IPS-18a (cell line): ENCODE measurements around the gene E2F2.
"Not testable (repeated sequence)": the region's sequence is repeated elsewhere in the genome, so short reads cannot be mapped to it uniquely, and the experiment has no call there.

ENCODE experiments used
- H3K27ac ChIP-seq: one replicate; pipeline ENCODE4 v1.5.1; 2013; ENCODE audit warnings: low read length
- H3K27me3 ChIP-seq: one replicate; pipeline ENCODE4 v1.6.1; 2013; ENCODE audit warnings: mild to moderate bottlenecking, low read length; ENCODE audit not compliant: control insufficient read depth, insufficient read depth
- H3K36me3 ChIP-seq: one replicate; pipeline ENCODE4 v1.6.1; 2013; ENCODE audit warnings: low read depth, low read length; ENCODE audit not compliant: control insufficient read depth
- H3K4me1 ChIP-seq: one replicate; pipeline ENCODE4 v1.6.1; 2013; ENCODE audit warnings: low read depth, low read length; ENCODE audit not compliant: control insufficient read depth
- H3K4me3 ChIP-seq: one replicate; pipeline ENCODE4 v1.5.1; 2013; ENCODE audit warnings: low read length
- H3K9ac ChIP-seq: one replicate; pipeline ENCODE4 v1.6.1; 2013; ENCODE audit warnings: mild to moderate bottlenecking, low read length, moderate library complexity
- H3K9me3 ChIP-seq: one replicate; pipeline ENCODE4 v1.6.1; 2013; ENCODE audit warnings: low read depth, low read length; ENCODE audit not compliant: control insufficient read depth

E2F2 gene

GRCh38 chr1:23554481-23555269 is 23.6 kb upstream of the E2F2 start:
- Histone ChIP-seq H3K27me3 (peaks cover 5% of the 10 kb centered on the region), H3K9ac (peak overlapping the region; percentile 72), H3K4me3 (peak overlapping the region; percentile 95), H3K27ac (peak overlapping the region; percentile 80), H3K9me3 (no peaks in the 10 kb centered on the region), H3K36me3 (peaks cover 7% of the 10 kb centered on the region), H3K4me1 (peaks cover 38% of the 10 kb centered on the region)

- peak overlapping the region; percentile 80 for H3K27ac ChIP-seq
- H3K4me1 ChIP-seq, result peaks cover 37% of the 10 kb centered on the region
- peak overlapping the region; percentile 71 for H3K9ac ChIP-seq
- H3K27me3 ChIP-seq, result peaks cover 5% of the 10 kb centered on the region
- peak overlapping the region; percentile 51 for H3K4me3 ChIP-seq
- peaks cover 7% of the 10 kb centered on the region for H3K36me3 ChIP-seq
- H3K9me3 ChIP-seq, result no peaks in the 10 kb centered on the region
Measured at GRCh38 chr1:23554127-23554480, 23.1 kb upstream of the E2F2 start.

- Histone ChIP-seq H3K27me3 (peaks cover 5% of the 10 kb centered on the region), H3K4me1 (peaks cover 37% of the 10 kb centered on the region), H3K4me3 (peak overlapping the region; percentile 51), H3K36me3 (peaks cover 7% of the 10 kb centered on the region), H3K27ac (no peak overlapping the region), H3K9me3 (no peaks in the 10 kb centered on the region), H3K9ac (peak overlapping the region; percentile 71)
Measured at GRCh38 chr1:23553231-23554126, 22.4 kb upstream of the E2F2 start.

GRCh38 chr1:23551849-23552248 is 20.8 kb upstream of the E2F2 start:
- Histone ChIP-seq H3K27ac (no peak overlapping the region), H3K9ac (no peak overlapping the region), H3K4me3 (no peak overlapping the region), H3K4me1 (peaks cover 28% of the 10 kb centered on the region), H3K27me3 (peaks cover 5% of the 10 kb centered on the region), H3K9me3 (no peaks in the 10 kb centered on the region), H3K36me3 (no peaks in the 10 kb centered on the region)

- Histone ChIP-seq H3K9ac (no peak overlapping the region), H3K36me3 (no peaks in the 10 kb centered on the region), H3K27me3 (peaks cover 5% of the 10 kb centered on the region), H3K27ac (no peak overlapping the region), H3K9me3 (no peaks in the 10 kb centered on the region), H3K4me1 (peaks cover 13% of the 10 kb centered on the region), H3K4me3 (no peak overlapping the region)
Measured at GRCh38 chr1:23548704-23549143, 17.7 kb upstream of the E2F2 start.

- Histone ChIP-seq H3K27ac (no peak overlapping the region), H3K4me1 (peaks cover 9% of the 10 kb centered on the region), H3K9me3 (no peaks in the 10 kb centered on the region), H3K36me3 (no peaks in the 10 kb centered on the region), H3K4me3 (no peak overlapping the region), H3K27me3 (no peaks in the 10 kb centered on the region), H3K9ac (no peak overlapping the region)
Measured at GRCh38 chr1:23546897-23547584, 16.0 kb upstream of the E2F2 start.

- no peaks in the 10 kb centered on the region for H3K27me3 ChIP-seq
- no peak overlapping the region for H3K9ac ChIP-seq
- no peak overlapping the region for H3K27ac ChIP-seq
- H3K4me3 ChIP-seq, result no peak overlapping the region
- H3K4me1 ChIP-seq, result peaks cover 5% of the 10 kb centered on the region
- H3K36me3 ChIP-seq, result no peaks in the 10 kb centered on the region
- no peaks in the 10 kb centered on the region for H3K9me3 ChIP-seq
Measured at GRCh38 chr1:23545851-23546250, 14.8 kb upstream of the E2F2 start.

- H3K9ac ChIP-seq, result no peak overlapping the region
- H3K27ac ChIP-seq, result no peak overlapping the region
- peaks cover 5% of the 10 kb centered on the region for H3K4me1 ChIP-seq
Measured at GRCh38 chr1:23544444-23545389, 13.7 kb upstream of the E2F2 start.

GRCh38 chr1:23543707-23544443 is 12.8 kb upstream of the E2F2 start:
- no peaks in the 10 kb centered on the region for H3K9me3 ChIP-seq
- no peak overlapping the region for H3K27ac ChIP-seq
- H3K4me1 ChIP-seq, result peaks cover 5% of the 10 kb centered on the region
- H3K9ac ChIP-seq, result no peak overlapping the region
- no peaks in the 10 kb centered on the region for H3K36me3 ChIP-seq
- H3K4me3 ChIP-seq, result no peak overlapping the region
- H3K27me3 ChIP-seq, result no peaks in the 10 kb centered on the region

More at GRCh38 chr1:23544444-23545389, 13.7 kb upstream of the E2F2 start:
- no peaks in the 10 kb centered on the region for H3K27me3 ChIP-seq
- no peaks in the 10 kb centered on the region for H3K36me3 ChIP-seq
- H3K4me3 ChIP-seq, result no peak overlapping the region
- no peaks in the 10 kb centered on the region for H3K9me3 ChIP-seq

GRCh38 chr1:23542940-23543339 is 11.9 kb upstream of the E2F2 start:
- not testable (repeated sequence) for H3K9ac ChIP-seq, H3K27ac ChIP-seq

More at GRCh38 chr1:23542940-23543339, 11.9 kb upstream of the E2F2 start:
- not testable (repeated sequence) for H3K27me3 ChIP-seq, H3K4me3 ChIP-seq, H3K9me3 ChIP-seq, H3K4me1 ChIP-seq, H3K36me3 ChIP-seq
